ENCODE results near the gene EMCN.

EMCN gene

DNA sequence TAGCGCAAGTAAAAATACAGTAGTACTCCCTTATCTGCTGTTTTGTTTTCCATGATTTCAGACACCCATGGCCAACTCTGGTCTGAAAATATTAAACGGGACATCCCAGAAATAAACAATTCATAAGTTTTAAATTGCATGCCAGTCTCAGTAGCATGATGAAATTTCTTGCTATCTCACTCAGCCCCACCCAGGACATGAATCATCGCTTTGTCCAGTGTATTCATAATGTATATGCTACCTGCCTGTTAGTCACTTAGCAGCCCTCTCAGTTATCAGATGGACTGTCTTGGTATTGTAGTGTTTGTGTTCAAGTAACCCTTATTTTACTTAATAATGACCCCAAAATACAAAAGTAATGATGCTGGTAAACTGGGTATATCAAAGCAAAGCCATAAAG is 169.3 kb downstream of the EMCN start:
- Histone ChIP-seq H3K4me3 (no peak overlapping the region), H3K27ac (no peak overlapping the region)
- TF ChIP-seq, protein P1, sequence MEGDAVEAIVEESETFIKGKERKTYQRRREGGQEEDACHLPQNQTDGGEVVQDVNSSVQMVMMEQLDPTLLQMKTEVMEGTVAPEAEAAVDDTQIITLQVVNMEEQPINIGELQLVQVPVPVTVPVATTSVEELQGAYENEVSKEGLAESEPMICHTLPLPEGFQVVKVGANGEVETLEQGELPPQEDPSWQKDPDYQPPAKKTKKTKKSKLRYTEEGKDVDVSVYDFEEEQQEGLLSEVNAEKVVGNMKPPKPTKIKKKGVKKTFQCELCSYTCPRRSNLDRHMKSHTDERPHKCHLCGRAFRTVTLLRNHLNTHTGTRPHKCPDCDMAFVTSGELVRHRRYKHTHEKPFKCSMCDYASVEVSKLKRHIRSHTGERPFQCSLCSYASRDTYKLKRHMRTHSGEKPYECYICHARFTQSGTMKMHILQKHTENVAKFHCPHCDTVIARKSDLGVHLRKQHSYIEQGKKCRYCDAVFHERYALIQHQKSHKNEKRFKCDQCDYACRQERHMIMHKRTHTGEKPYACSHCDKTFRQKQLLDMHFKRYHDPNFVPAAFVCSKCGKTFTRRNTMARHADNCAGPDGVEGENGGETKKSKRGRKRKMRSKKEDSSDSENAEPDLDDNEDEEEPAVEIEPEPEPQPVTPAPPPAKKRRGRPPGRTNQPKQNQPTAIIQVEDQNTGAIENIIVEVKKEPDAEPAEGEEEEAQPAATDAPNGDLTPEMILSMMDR (IDR thresholded peaks at IDR 0.05): no peak
- DNase-seq (ENCODE audit: low spot score): no peak

DNA sequence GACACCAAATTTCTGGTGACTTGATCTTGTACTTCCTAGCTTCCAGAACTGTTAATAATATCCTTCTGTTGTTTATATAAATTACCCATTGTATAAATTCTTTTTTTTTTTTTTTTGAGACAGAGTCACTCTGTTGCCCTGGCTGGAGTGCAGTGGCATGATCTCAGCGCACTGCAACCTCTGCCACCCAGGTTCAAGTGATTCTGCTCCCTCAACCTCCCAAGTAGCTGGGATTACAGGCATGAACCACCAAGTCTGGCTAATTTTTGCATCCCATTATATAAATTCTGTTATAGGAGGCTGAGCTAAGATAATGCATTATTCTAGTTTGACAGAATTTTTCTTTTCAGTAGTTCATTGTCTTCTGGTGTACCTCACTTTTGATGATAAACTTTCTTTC is 170.6 kb downstream of the EMCN start:
- DNase-seq (ENCODE audit: low spot score): no peak
- TF ChIP-seq, protein P1 (IDR thresholded peaks at IDR 0.05): no peak
- H3K4me3 ChIP-seq: no peak overlapping the region
- H3K27ac ChIP-seq: no peak overlapping the region

DNA sequence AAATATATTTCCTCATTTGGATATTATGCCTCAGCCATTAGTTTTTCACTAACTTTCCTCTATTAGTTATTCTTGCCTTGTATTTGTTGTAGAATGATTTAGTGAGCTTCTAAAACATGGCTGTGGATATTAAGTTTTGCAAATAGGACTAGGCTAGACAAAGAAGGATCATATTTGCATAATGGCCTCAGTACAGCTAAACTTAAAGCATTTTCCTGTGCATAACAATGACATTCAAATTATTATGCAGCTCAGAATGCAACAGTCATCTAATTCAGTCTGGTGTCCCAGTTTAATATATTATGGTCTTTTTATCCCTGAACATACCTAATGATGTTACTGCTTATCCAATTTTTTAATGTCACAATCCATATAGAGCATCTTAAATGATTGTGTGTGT is 172.2 kb downstream of the EMCN start:
- TF ChIP-seq, protein P1 (IDR thresholded peaks at IDR 0.05): no peak
- no peak overlapping the region for H3K4me3 ChIP-seq
- no peak for DNase-seq (ENCODE audit: low spot score)
- H3K27ac ChIP-seq: no peak overlapping the region
